Activated CD8-positive, alpha-beta memory T cell treated with anti-CD3 and anti-CD28 coated beads, Interleukin-2, amount 50 U/mL, for 48 hours (primary cell): ENCODE measurements around the gene MYL5.
"Not testable (repeated sequence)": the region's sequence is repeated elsewhere in the genome, so short reads cannot be mapped to it uniquely, and the experiment has no call there.

ENCODE experiments used
- DNase-seq: peaks from one replicate; pipeline ENCODE4 v3.0.0-alpha.2; 2020

The MYL5 gene

GRCh38 chr4:730511-730910 is 56.2 kb downstream of the MYL5 start:
- no peak for DNase-seq

- DNase-seq = not testable (repeated sequence)
Measured at GRCh38 chr4:730946-731904, 56.9 kb downstream of the MYL5 start.
